Stimulated activated effector memory CD8-positive, alpha-beta T cell treated with anti-CD3 and anti-CD28 coated beads, Interleukin-12 subunit alpha, Interleukin-12 subunit beta, amount 100 ng/mL, for 72 hours (primary cell): ENCODE results near the gene ZNF410.
"Not testable (repeated sequence)": the region's sequence is repeated elsewhere in the genome, so short reads cannot be mapped to it uniquely, and the experiment has no call there.

ENCODE experiments used
- ATAC-seq: fragments of 150-1000 bp; cut with Tn5 transposase; 2 replicates; pipeline ENCODE4 v1.10.0; 2021
- DNase-seq, 2 donors: peaks; one replicate each; pipeline ENCODE4 v3.0.0; 2021 to 2022; ENCODE audit warnings: low spot score in 2 of 2
- H3K27ac Mint-ChIP-seq: one replicate; pipeline ENCODE4 v1.8.0; 2022; ENCODE audit warnings: mild to moderate bottlenecking, mixed read lengths
- H3K36me3 Mint-ChIP-seq: one replicate; pipeline ENCODE4 v1.8.0; 2022; ENCODE audit warnings: mild to moderate bottlenecking, mixed read lengths
- H3K4me1 Mint-ChIP-seq: one replicate; pipeline ENCODE4 v1.8.0; 2022; ENCODE audit warnings: mixed read lengths
- H3K4me3 Mint-ChIP-seq: one replicate; pipeline ENCODE4 v1.8.0; 2022; ENCODE audit warnings: mild to moderate bottlenecking, mixed read lengths
- H3K9me3 Mint-ChIP-seq: one replicate; pipeline ENCODE4 v1.8.0; 2022; ENCODE audit warnings: mixed read lengths

ZNF410 gene

GRCh38 chr14:73886449-73887317 is at the start of gene ZNF410:
ZNF410 (plus strand) TSS chr14:73886859; CDS start chr14:73892176, 5,317 bp downstream.
- peak within 1 kb of the TSS; percentile 96 for H3K4me3 Mint-ChIP-seq
- H3K36me3 Mint-ChIP-seq: peaks cover 42% of the 10 kb centered on the region
- peak; percentile 82 to 95 for DNase-seq
- H3K4me1 Mint-ChIP-seq: peaks cover 48% of the 10 kb centered on the region
- H3K9me3 Mint-ChIP-seq: no peaks in the 10 kb centered on the region
- ATAC-seq: peak; percentile 100
- peak within 1 kb of the TSS; percentile 99 for H3K27ac Mint-ChIP-seq

- H3K27ac Mint-ChIP-seq, H3K9me3 Mint-ChIP-seq, ATAC-seq, H3K4me1 Mint-ChIP-seq, H3K36me3 Mint-ChIP-seq, H3K4me3 Mint-ChIP-seq, DNase-seq: not testable (repeated sequence)
Observed at GRCh38 chr14:73838293-73839034, 48.2 kb upstream of the ZNF410 start.

GRCh38 chr14:73842201-73842600 is 44.5 kb upstream of the ZNF410 start:
- no peak for DNase-seq
- H3K9me3 Mint-ChIP-seq: no peaks in the 10 kb centered on the region
- no peaks in the 10 kb centered on the region for H3K36me3 Mint-ChIP-seq
- no peaks in the 10 kb centered on the region for H3K4me1 Mint-ChIP-seq
- no peak overlapping the region for H3K4me3 Mint-ChIP-seq
- no peak for ATAC-seq
- H3K27ac Mint-ChIP-seq: no peak overlapping the region

- DNase-seq (no peak), ATAC-seq (no peak)
- Mint-ChIP-seq H3K4me1 (no peaks in the 10 kb centered on the region), H3K27ac (no peak overlapping the region), H3K9me3 (no peaks in the 10 kb centered on the region), H3K36me3 (no peaks in the 10 kb centered on the region), H3K4me3 (no peak overlapping the region)
Observed at GRCh38 chr14:73842851-73843250, 43.8 kb upstream of the ZNF410 start.

GRCh38 chr14:73843296-73843695 is 43.4 kb upstream of the ZNF410 start:
- no peak for DNase-seq
- Mint-ChIP-seq H3K4me3 (no peak overlapping the region), H3K9me3 (no peaks in the 10 kb centered on the region), H3K4me1 (no peaks in the 10 kb centered on the region), H3K27ac (no peak overlapping the region), H3K36me3 (no peaks in the 10 kb centered on the region)
- ATAC-seq: no peak

GRCh38 chr14:73846947-73847346 is 39.7 kb upstream of the ZNF410 start:
- Mint-ChIP-seq H3K9me3 (no peaks in the 10 kb centered on the region), H3K27ac (no peak overlapping the region), H3K4me3 (no peak overlapping the region), H3K4me1 (peaks cover 12% of the 10 kb centered on the region), H3K36me3 (peaks cover 4% of the 10 kb centered on the region)
- ATAC-seq: no peak
- DNase-seq: no peak

GRCh38 chr14:73851000-73851399 is 35.7 kb upstream of the ZNF410 start:
- Mint-ChIP-seq H3K4me3 (peak overlapping the region; percentile 91), H3K27ac (peak overlapping the region; percentile 98), H3K36me3 (peaks cover 11% of the 10 kb centered on the region), H3K4me1 (peaks cover 20% of the 10 kb centered on the region), H3K9me3 (no peaks in the 10 kb centered on the region)
- DNase-seq (no peak), ATAC-seq (no peak)

GRCh38 chr14:73851567-73852382 is 34.9 kb upstream of the ZNF410 start, which contains the start of gene PTGR2:
PTGR2 (plus strand) TSS chr14:73851831; CDS start chr14:73858863, 7,032 bp downstream.
- ATAC-seq (peak; percentile 98), DNase-seq (peak; percentile 74 to 91)
- Mint-ChIP-seq H3K9me3 (no peaks in the 10 kb centered on the region), H3K27ac (peak within 1 kb of the TSS; percentile 98), H3K36me3 (peaks cover 11% of the 10 kb centered on the region), H3K4me3 (peak within 1 kb of the TSS; percentile 91), H3K4me1 (peaks cover 20% of the 10 kb centered on the region)

GRCh38 chr14:73859145-73859544 is 27.5 kb upstream of the ZNF410 start:
- no peak overlapping the region for H3K27ac Mint-ChIP-seq
- no peaks in the 10 kb centered on the region for H3K36me3 Mint-ChIP-seq
- no peaks in the 10 kb centered on the region for H3K9me3 Mint-ChIP-seq
- H3K4me3 Mint-ChIP-seq: no peak overlapping the region
- DNase-seq: no peak
- H3K4me1 Mint-ChIP-seq: no peaks in the 10 kb centered on the region
- ATAC-seq: no peak

- H3K4me1 Mint-ChIP-seq: no peaks in the 10 kb centered on the region
- DNase-seq (no peak), ATAC-seq (no peak)
- no peak overlapping the region for H3K4me3 Mint-ChIP-seq
- no peaks in the 10 kb centered on the region for H3K36me3 Mint-ChIP-seq
- no peak overlapping the region for H3K27ac Mint-ChIP-seq
- H3K9me3 Mint-ChIP-seq: no peaks in the 10 kb centered on the region
Observed at GRCh38 chr14:73861073-73861472, 25.6 kb upstream of the ZNF410 start.

GRCh38 chr14:73862480-73862879 is 24.2 kb upstream of the ZNF410 start:
- no peak for DNase-seq
- Mint-ChIP-seq H3K36me3 (no peaks in the 10 kb centered on the region), H3K4me3 (no peak overlapping the region), H3K4me1 (no peaks in the 10 kb centered on the region), H3K9me3 (no peaks in the 10 kb centered on the region), H3K27ac (no peak overlapping the region)
- no peak for ATAC-seq

GRCh38 chr14:73863209-73863608 is 23.4 kb upstream of the ZNF410 start:
- no peak overlapping the region for H3K27ac Mint-ChIP-seq
- DNase-seq (no peak), ATAC-seq (no peak)
- no peaks in the 10 kb centered on the region for H3K9me3 Mint-ChIP-seq
- H3K4me3 Mint-ChIP-seq: no peak overlapping the region
- H3K4me1 Mint-ChIP-seq: no peaks in the 10 kb centered on the region
- no peaks in the 10 kb centered on the region for H3K36me3 Mint-ChIP-seq

- Mint-ChIP-seq H3K9me3 (no peaks in the 10 kb centered on the region), H3K27ac (no peak overlapping the region), H3K4me3 (no peak overlapping the region), H3K36me3 (no peaks in the 10 kb centered on the region), H3K4me1 (no peaks in the 10 kb centered on the region)
- DNase-seq (no peak), ATAC-seq (no peak)
Observed at GRCh38 chr14:73865534-73866113, 21.0 kb upstream of the ZNF410 start.

- DNase-seq, H3K4me3 Mint-ChIP-seq, H3K4me1 Mint-ChIP-seq, H3K9me3 Mint-ChIP-seq, ATAC-seq, H3K36me3 Mint-ChIP-seq, H3K27ac Mint-ChIP-seq: not testable (repeated sequence)
Observed at GRCh38 chr14:73869754-73870153, 16.9 kb upstream of the ZNF410 start.
